ENCODE results near the gene ARL2BP. TPM values are rescaled to one million over a fixed set of nuclear protein-coding genes. Genes with fewer than 3 reads are reported as not detected.

The ARL2BP gene
- total RNA-seq, 2 donors from 2014 or later = 54.7 to 64.0 TPM

- H3K27ac ChIP-seq = no peak overlapping the region
- TF ChIP-seq, protein P1, sequence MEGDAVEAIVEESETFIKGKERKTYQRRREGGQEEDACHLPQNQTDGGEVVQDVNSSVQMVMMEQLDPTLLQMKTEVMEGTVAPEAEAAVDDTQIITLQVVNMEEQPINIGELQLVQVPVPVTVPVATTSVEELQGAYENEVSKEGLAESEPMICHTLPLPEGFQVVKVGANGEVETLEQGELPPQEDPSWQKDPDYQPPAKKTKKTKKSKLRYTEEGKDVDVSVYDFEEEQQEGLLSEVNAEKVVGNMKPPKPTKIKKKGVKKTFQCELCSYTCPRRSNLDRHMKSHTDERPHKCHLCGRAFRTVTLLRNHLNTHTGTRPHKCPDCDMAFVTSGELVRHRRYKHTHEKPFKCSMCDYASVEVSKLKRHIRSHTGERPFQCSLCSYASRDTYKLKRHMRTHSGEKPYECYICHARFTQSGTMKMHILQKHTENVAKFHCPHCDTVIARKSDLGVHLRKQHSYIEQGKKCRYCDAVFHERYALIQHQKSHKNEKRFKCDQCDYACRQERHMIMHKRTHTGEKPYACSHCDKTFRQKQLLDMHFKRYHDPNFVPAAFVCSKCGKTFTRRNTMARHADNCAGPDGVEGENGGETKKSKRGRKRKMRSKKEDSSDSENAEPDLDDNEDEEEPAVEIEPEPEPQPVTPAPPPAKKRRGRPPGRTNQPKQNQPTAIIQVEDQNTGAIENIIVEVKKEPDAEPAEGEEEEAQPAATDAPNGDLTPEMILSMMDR (IDR thresholded peaks at IDR 0.05) = no peak
- peaks cover 4% of the 10 kb centered on the region for H3K27me3 ChIP-seq (replicated peaks; ENCODE audit: insufficient read depth)
- ATAC-seq (ENCODE audit: insufficient number of reproducible peaks, low FRiP score, low read depth) = no peak
- no peak overlapping the region for H3K4me3 ChIP-seq
- H3K36me3 ChIP-seq = no peaks in the 10 kb centered on the region
- peaks cover 6 to 13% of the 10 kb centered on the region in 2 donors for H3K4me1 ChIP-seq (ENCODE audit: control insufficient read depth in 1 of 2, low read depth in 2 of 2)
- no peak for DNase-seq (ENCODE audit: low spot score)
- H3K9me3 ChIP-seq = no peaks in the 10 kb centered on the region
Observed at GRCh38 chr16:57279780-57280638, 35.0 kb downstream of the ARL2BP start.

DNA sequence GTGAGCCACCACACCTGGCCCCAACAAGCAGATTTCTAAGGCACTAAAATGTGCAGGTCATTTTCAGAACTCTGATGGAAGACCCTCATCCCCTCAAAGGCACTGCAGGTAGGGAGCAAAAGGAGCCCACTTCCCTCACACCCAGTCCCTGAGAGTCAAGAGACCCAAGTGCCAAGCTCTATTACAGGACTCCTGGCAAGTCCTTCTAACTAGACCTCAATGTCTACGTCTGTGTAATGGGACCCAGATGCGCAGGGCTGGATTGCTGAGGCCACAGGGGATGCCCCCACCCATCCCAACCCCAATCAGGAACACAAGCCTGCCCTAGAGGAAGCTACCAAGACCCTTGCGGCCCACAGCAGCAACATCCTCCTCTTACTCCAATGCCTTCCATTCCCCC lies 36.7 kb downstream of the ARL2BP start:
- TF ChIP-seq, protein P1 (IDR thresholded peaks at IDR 0.05) = no peak
- no peak for DNase-seq (ENCODE audit: low spot score)

DNA sequence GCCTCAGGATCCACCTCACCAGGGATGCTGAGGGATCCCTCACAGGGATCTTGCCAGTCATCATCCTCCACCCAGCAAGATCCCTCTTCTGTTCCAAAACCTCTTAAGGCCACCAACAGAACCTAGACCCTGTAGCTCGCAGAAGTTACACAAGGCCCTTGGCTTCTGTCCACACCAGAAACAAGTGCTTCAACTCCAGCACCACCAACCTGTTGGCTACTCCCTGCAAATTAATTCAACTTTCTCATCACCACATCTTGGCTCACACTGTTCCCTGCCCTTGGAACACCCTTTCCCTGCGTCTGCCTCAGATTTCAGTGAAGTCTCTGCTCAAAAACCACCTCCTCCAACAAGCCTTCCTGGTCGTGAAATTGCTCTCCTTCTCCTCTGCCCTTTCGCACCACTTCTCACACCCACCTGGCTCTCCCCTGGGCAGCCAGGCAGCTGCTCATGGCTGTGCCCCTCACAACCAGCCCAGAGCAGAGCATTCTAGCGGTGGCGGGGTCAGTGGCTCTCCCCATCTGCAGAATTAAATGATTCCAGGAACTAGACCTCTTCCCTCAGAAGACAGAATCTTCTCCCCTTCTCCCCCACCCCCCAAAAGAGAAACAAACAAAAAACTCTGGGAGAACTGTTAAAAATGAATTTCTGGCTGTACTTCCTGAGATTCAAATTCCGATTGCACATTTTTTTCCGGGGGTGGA lies 37.6 kb downstream of the ARL2BP start:
- Histone ChIP-seq H3K36me3 (no peaks in the 10 kb centered on the region), H3K27me3 (replicated peaks; ENCODE audit: insufficient read depth) (peaks cover 4% of the 10 kb centered on the region), H3K4me1 (ENCODE audit: control insufficient read depth in 1 of 2, low read depth in 2 of 2) (peaks cover 6 to 15% of the 10 kb centered on the region in 2 donors), H3K9me3 (no peaks in the 10 kb centered on the region), H3K4me3 (no peak overlapping the region), H3K27ac (no peak overlapping the region)
- ATAC-seq (ENCODE audit: insufficient number of reproducible peaks, low FRiP score, low read depth) = no peak
- DNase-seq (ENCODE audit: low spot score) = no peak
- TF ChIP-seq, protein P1 (IDR thresholded peaks at IDR 0.05) = no peak

More for the DNA sequence above, 36.7 kb downstream of the ARL2BP start:
- Histone ChIP-seq H3K4me3 (no peak overlapping the region), H3K4me1 (ENCODE audit: control insufficient read depth in 1 of 2, low read depth in 2 of 2) (peaks cover 6 to 15% of the 10 kb centered on the region in 2 donors), H3K9me3 (no peaks in the 10 kb centered on the region), H3K27ac (no peak overlapping the region), H3K27me3 (replicated peaks; ENCODE audit: insufficient read depth) (peaks cover 4% of the 10 kb centered on the region), H3K36me3 (no peaks in the 10 kb centered on the region)
- no peak for ATAC-seq (ENCODE audit: insufficient number of reproducible peaks, low FRiP score, low read depth)

DNA sequence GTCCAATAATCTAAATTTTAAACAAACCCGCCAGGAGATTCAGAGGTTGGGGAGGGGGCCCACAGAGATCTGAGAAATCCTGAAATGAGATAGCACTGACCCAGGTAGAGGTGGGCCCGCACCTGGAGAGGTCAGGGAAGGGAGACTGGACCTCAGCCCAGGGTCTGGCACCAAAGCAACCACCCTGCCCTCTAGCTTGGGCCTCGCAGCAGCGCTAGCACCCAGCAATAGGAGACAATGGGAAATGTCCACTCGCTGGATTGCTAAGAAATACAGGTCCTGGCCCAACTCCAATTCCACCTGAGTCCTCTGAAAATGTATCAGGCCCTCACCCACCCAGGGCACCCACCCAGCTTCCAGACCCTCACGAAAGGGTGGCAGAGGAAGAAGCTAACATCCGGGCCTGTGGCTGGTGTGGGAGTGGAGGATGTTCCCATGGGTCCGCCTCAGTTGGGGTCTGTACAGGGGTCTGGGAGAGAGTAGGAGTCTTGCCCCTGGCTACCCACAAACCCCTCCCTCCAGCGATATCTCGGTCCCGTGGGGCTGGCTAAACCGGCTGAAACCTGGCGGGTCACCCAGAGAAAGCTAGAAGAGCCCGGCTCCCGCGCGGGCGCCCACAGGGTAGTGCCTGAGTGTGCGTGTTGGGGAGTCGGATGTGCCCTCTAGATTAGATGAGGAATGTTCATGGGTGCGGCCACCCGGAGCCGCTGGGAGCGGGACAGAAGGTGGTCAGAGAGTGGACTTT lies 38.3 kb downstream of the ARL2BP start:
- Histone ChIP-seq H3K36me3 (no peaks in the 10 kb centered on the region), H3K9me3 (no peaks in the 10 kb centered on the region), H3K27ac (no peak overlapping the region), H3K4me1 (ENCODE audit: control insufficient read depth in 1 of 2, low read depth in 2 of 2) (peaks cover 6 to 15% of the 10 kb centered on the region in 2 donors), H3K4me3 (no peak overlapping the region), H3K27me3 (replicated peaks; ENCODE audit: insufficient read depth) (peaks cover 4% of the 10 kb centered on the region)
- ATAC-seq (ENCODE audit: insufficient number of reproducible peaks, low FRiP score, low read depth) (no peak), DNase-seq (ENCODE audit: low spot score) (no peak)
- TF ChIP-seq, protein P1 (IDR thresholded peaks at IDR 0.05) = no peak

DNA sequence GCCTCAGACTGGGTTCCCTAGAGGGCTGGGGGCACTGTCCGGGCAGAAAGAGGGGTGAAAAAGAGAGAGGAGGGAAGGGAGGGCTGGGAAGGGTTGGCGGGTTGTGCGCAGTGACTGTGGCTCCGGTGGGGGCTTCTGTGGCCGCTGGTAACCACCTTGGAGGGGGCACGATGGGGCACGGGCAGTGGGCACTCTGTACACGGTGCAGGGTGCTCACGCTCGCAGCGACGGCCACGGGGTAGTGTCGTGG lies 38.8 kb downstream of the ARL2BP start:
- ATAC-seq (ENCODE audit: insufficient number of reproducible peaks, low FRiP score, low read depth) (no peak), DNase-seq (ENCODE audit: low spot score) (no peak)
- peaks cover 4% of the 10 kb centered on the region for H3K27me3 ChIP-seq (replicated peaks; ENCODE audit: insufficient read depth)
- H3K9me3 ChIP-seq = no peaks in the 10 kb centered on the region
- peak overlapping the region; percentile 80 for H3K4me3 ChIP-seq
- no peaks in the 10 kb centered on the region for H3K36me3 ChIP-seq
- H3K4me1 ChIP-seq (ENCODE audit: control insufficient read depth in 1 of 2, low read depth in 2 of 2) = peaks cover 6 to 15% of the 10 kb centered on the region in 2 donors
- TF ChIP-seq, protein P1 (IDR thresholded peaks at IDR 0.05) = no peak
- no peak overlapping the region for H3K27ac ChIP-seq
